PC-9 (cell line): ENCODE results near the gene ANTXR2. TPM values are rescaled to one million over a fixed set of nuclear protein-coding genes. Genes with fewer than 3 reads are reported as not detected.

Experiments
- BruUV-seq: library from RNA; stranded (reverse); fragments of 400-500 nt; replicated peaks from 2 replicates; lab custom pipeline; 2021; lab: Mats Ljungman, UMichigan
- CTCF ChIA-PET: fragments of 300-600 bp; sonication (Branson Sonifier 250); formaldehyde crosslinking; loops from one replicate; lab custom pipeline; 2022; ENCODE audit warnings: antibody characterized with exemption; lab: Charles Lee
- POLR2A ChIA-PET: fragments of 300-600 bp; sonication (Branson Sonifier 250); formaldehyde crosslinking; loops from one replicate; lab custom pipeline; 2022; ENCODE audit warnings: antibody characterized with exemption; ENCODE audit not compliant: unreplicated experiment; lab: Charles Lee
- DNase-seq, 2 experiments: peaks; one replicate each; pipeline versions ENCODE4 v3.0.0 to v3.0.0-alpha.2; 2015 to 2022; ENCODE audit warnings: mixed read lengths in 1 of 2
- H2AFZ ChIP-seq: fragments of 200-600 bp; sonication (generic); 2 replicates; pipeline ENCODE4 v1.8.1; 2017; ENCODE audit warnings: antibody characterized with exemption
- H3F3A ChIP-seq: fragments of 200-600 bp; sonication (generic); 2 replicates; pipeline ENCODE4 v1.8.1; 2017; ENCODE audit warnings: antibody characterized with exemption, mild to moderate bottlenecking, low read depth; ENCODE audit not compliant: insufficient read depth
- H3K27ac ChIP-seq: fragments of 200-600 bp; sonication (generic); 2 replicates; pipeline ENCODE4 v1.6.1; 2016; ENCODE audit warnings: mixed run types
- H3K27me3 ChIP-seq: fragments of 200-600 bp; sonication (generic); 2 replicates; pipeline ENCODE4 v1.6.1; 2016; ENCODE audit warnings: low read depth, mixed run types; ENCODE audit not compliant: insufficient read depth
- H3K36me3 ChIP-seq: fragments of 200-600 bp; sonication (generic); 2 replicates; pipeline ENCODE4 v1.6.1; 2016; ENCODE audit warnings: low read depth, mixed run types
- H3K4me1 ChIP-seq: fragments of 200-600 bp; sonication (generic); replicated peaks from 2 replicates; pipeline ENCODE4 v1.6.1; 2016; ENCODE audit warnings: mixed run types; ENCODE audit not compliant: insufficient read depth
- H3K4me2 ChIP-seq: fragments of 200-600 bp; sonication (generic); 2 replicates; pipeline ENCODE4 v1.6.1; 2017; ENCODE audit warnings: mixed run types
- H3K4me3 ChIP-seq: fragments of 200-600 bp; sonication (generic); 2 replicates; pipeline ENCODE4 v1.6.1; 2016; ENCODE audit warnings: mixed run types
- H3K79me2 ChIP-seq: fragments of 200-600 bp; sonication (generic); 2 replicates; pipeline ENCODE4 v1.6.1; 2017; ENCODE audit warnings: low read depth, mixed run types
- H3K9me2 ChIP-seq: fragments of 200-600 bp; sonication (generic); 2 replicates; pipeline ENCODE4 v1.8.1; 2017; ENCODE audit warnings: mild to moderate bottlenecking; ENCODE audit not compliant: insufficient read depth
- H3K9me3 ChIP-seq: fragments of 200-600 bp; sonication (generic); 2 replicates; pipeline ENCODE4 v1.8.1; 2016; ENCODE audit warnings: low read depth; ENCODE audit not compliant: insufficient read depth
- H4K20me1 ChIP-seq: fragments of 200-600 bp; sonication (generic); 2 replicates; pipeline ENCODE4 v1.8.1; 2017; ENCODE audit not compliant: insufficient read depth
- EZH2 ChIP-seq: fragments of 200-600 bp; sonication (generic); IDR thresholded peaks from 2 replicates; pipeline ENCODE4 v1.8.0; 2017; ENCODE audit warnings: antibody characterized with exemption, low read depth
- intact Hi-C: fragments of 100-400 bp; cut with micrococcal nuclease; formaldehyde crosslinking; loops from one replicate; pipeline ENCODE4 v1.10.0; 2022; ENCODE audit not compliant: unreplicated experiment
- total RNA-seq: library from RNA; stranded (reverse); gene quantifications from 2 replicates; pipeline ENCODE4 v1.2.3, GENCODE V29; 2021
- TF ChIP-seq, protein P1 (sequence below): fragments of 200-600 bp; sonication (generic); conservative IDR thresholded peaks from 2 replicates; pipeline ENCODE4 v1.6.1; 2017; ENCODE audit warnings: mixed run types, antibody characterized with exemption, mild to moderate bottlenecking, moderate library complexity

Gene ANTXR2
- total RNA-seq, 1 experiment from 2014 or later = 2.0 TPM

- no peaks in the 10 kb centered on the region for H3K27me3 ChIP-seq
- TF ChIP-seq, protein P1, sequence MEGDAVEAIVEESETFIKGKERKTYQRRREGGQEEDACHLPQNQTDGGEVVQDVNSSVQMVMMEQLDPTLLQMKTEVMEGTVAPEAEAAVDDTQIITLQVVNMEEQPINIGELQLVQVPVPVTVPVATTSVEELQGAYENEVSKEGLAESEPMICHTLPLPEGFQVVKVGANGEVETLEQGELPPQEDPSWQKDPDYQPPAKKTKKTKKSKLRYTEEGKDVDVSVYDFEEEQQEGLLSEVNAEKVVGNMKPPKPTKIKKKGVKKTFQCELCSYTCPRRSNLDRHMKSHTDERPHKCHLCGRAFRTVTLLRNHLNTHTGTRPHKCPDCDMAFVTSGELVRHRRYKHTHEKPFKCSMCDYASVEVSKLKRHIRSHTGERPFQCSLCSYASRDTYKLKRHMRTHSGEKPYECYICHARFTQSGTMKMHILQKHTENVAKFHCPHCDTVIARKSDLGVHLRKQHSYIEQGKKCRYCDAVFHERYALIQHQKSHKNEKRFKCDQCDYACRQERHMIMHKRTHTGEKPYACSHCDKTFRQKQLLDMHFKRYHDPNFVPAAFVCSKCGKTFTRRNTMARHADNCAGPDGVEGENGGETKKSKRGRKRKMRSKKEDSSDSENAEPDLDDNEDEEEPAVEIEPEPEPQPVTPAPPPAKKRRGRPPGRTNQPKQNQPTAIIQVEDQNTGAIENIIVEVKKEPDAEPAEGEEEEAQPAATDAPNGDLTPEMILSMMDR = no peak
- TF ChIP-seq EZH2 = no peak
- H3K36me3 ChIP-seq = no peaks in the 10 kb centered on the region
- no TSS peak for BruUV-seq
- no peak for DNase-seq
- CTCF ChIA-PET = no interaction called here
- no peak overlapping the region for H3K4me2 ChIP-seq
- no peaks in the 10 kb centered on the region for H3K79me2 ChIP-seq
- no peak overlapping the region for H3K27ac ChIP-seq
- H3K9me3 ChIP-seq = no peaks in the 10 kb centered on the region
- intact Hi-C loops = no loop called here
- no peaks in the 10 kb centered on the region for H4K20me1 ChIP-seq
- no peaks in the 10 kb centered on the region; the same call in 1 of the 2 replicates for H3K9me2 ChIP-seq
- no peaks in the 10 kb centered on the region for H3K4me1 ChIP-seq
- no peak overlapping the region for H2AFZ ChIP-seq
- POLR2A ChIA-PET = no interaction called here
- no peaks in the 10 kb centered on the region for H3F3A ChIP-seq
- H3K4me3 ChIP-seq = no peak overlapping the region
Observed at GRCh38 chr4:79958466-79959264, 114.4 kb downstream of the ANTXR2 start.

GRCh38 chr4:79949178-79949577, 123.9 kb downstream of the ANTXR2 start:
- H3K9me3 ChIP-seq = no peaks in the 10 kb centered on the region
- ChIA-PET CTCF (interaction anchor here (0.6 kb wide), 1 partner anchor 563 kb away, joined by 5 read pairs; no protein-coding TSS in a partner anchor), POLR2A (no interaction called here)
- H3K4me2 ChIP-seq = no peak overlapping the region
- no peak overlapping the region for H2AFZ ChIP-seq
- BruUV-seq = no TSS peak
- H3K79me2 ChIP-seq = no peaks in the 10 kb centered on the region
- TF ChIP-seq, protein P1 = no peak
- TF ChIP-seq EZH2 = no peak
- no peaks in the 10 kb centered on the region for H4K20me1 ChIP-seq
- H3F3A ChIP-seq = no peaks in the 10 kb centered on the region
- intact Hi-C loops = no loop called here
- H3K9me2 ChIP-seq = no peaks in the 10 kb centered on the region
- H3K36me3 ChIP-seq = no peaks in the 10 kb centered on the region
- H3K27me3 ChIP-seq = no peaks in the 10 kb centered on the region
- no peak overlapping the region for H3K27ac ChIP-seq
- H3K4me3 ChIP-seq = no peak overlapping the region
- no peak for DNase-seq
- no peaks in the 10 kb centered on the region for H3K4me1 ChIP-seq

DNA sequence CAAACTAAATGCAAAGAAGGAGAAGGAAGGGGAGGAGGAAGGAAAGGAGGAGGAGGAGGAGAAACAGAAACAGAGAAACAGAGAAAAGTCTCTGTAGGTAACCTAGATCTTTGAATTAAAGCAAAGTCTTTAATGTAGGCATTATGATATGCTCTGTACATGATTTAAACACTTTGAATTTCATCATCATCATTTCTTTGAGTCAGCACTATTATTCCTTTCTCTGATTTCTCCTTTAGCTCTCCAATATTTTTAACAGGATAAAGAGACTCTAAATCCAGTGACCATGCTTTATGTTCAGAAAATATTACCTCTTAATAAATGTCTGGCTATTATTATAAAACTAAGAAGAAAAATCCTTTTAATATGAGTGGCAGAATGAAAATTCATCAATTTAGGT, 124.3 kb downstream of the ANTXR2 start:
- H3K4me2 ChIP-seq = no peak overlapping the region
- ChIA-PET POLR2A (no interaction called here), CTCF (no interaction called here)
- no peaks in the 10 kb centered on the region for H3K9me3 ChIP-seq
- no peaks in the 10 kb centered on the region for H3K79me2 ChIP-seq
- no peaks in the 10 kb centered on the region for H4K20me1 ChIP-seq
- H3K4me3 ChIP-seq = no peak overlapping the region
- H3K27ac ChIP-seq = no peak overlapping the region
- no peaks in the 10 kb centered on the region for H3K9me2 ChIP-seq
- TF ChIP-seq, protein P1 = no peak
- no peak for TF ChIP-seq EZH2
- no TSS peak for BruUV-seq
- no peaks in the 10 kb centered on the region for H3K27me3 ChIP-seq
- intact Hi-C loops = no loop called here
- no peaks in the 10 kb centered on the region for H3K36me3 ChIP-seq
- no peaks in the 10 kb centered on the region for H3F3A ChIP-seq
- H3K4me1 ChIP-seq = no peaks in the 10 kb centered on the region
- H2AFZ ChIP-seq = no peak overlapping the region
- DNase-seq = no peak
